ENCODE data around the gene ARID1B. TPM values are rescaled to one million over a fixed set of nuclear protein-coding genes. Genes with fewer than 3 reads are reported as not detected.

Gene ARID1B
- total and polyA plus RNA-seq, 2 of the 13 experiments (the other 11 are each of a cell fraction or from before 2014, with no cell fraction given): 20.1 to 32.6 TPM

GRCh38 chr6:156790711-156791319 lies 13.6 kb downstream of the ARID1B start:
- Histone ChIP-seq H3K4me1 (ENCODE audit: insufficient read depth, low read length) (peaks cover 37% of the 10 kb centered on the region), H3K9ac (ENCODE audit: insufficient read depth, low read depth, low read length) (no peak overlapping the region), H3K4me3 (replicated peaks in 1 of 3; ENCODE audit: insufficient read depth in 1 of 3, low read depth in 2 of 3, low read length in 3 of 3) (no peak overlapping the region), H3K79me2 (ENCODE audit: insufficient read depth, low read length) (peaks cover 100% of the 10 kb centered on the region), H3K27ac (ENCODE audit: extremely low read length, insufficient read depth, low read length) (no peak overlapping the region), H3K9me3 (ENCODE audit: low read length) (no peaks in the 10 kb centered on the region), H3K27me3 (ENCODE audit: control insufficient read depth in 1 of 2, insufficient read depth in 2 of 2, low read length in 2 of 2) (no peaks in the 10 kb centered on the region), H3K4me2 (ENCODE audit: low read depth, low read length) (no peak overlapping the region), H2AFZ (ENCODE audit: low read length) (no peak overlapping the region), H4K20me1 (ENCODE audit: insufficient read depth, low read length) (peaks cover 48% of the 10 kb centered on the region), H3K36me3 (replicated peaks in 1 of 2; ENCODE audit: control insufficient read depth in 1 of 2, insufficient read depth in 2 of 2, low read length in 2 of 2) (peaks cover 3 to 8% of the 10 kb centered on the region in 2 experiments; a peak in 4 of 5 replicates)
- no TSS peak for BruUV-seq (replicated peaks)
- TF ChIP-seq MAFF (IDR thresholded peaks at IDR 0.05; ENCODE audit: low read depth, low read length) (peak; percentile 78), MAFK (conservative IDR thresholded peaks at IDR 0.05 in 1 of 2, IDR thresholded peaks at IDR 0.05 in 1 of 2; ENCODE audit: low read length in 2 of 2) (peak; percentile 74 to 89), ZBTB33 (CRISPR knock-in tag; IDR thresholded peaks at IDR 0.05) (peak; percentile 68; the same call in 1 of the 2 replicates), ZHX2 (IDR thresholded peaks at IDR 0.05; ENCODE audit: low read depth) (no peak), ZHX2 (CRISPR knock-in tag; IDR thresholded peaks at IDR 0.05; ENCODE audit: borderline replicate concordance) (no peak)
- intact Hi-C loops (cut with micrococcal nuclease; ENCODE audit: unreplicated experiment): no loop called here
- no peak for FAIRE-seq
- in situ Hi-C loops (cut with HindIII; ENCODE audit: extremely low pct_ligation_motif_present, low pct_unique_long_range_greater_than_20kb): no loop called here
- ATAC-seq: no peak
- 94% methylated on average over 3 of the region's 3 CpGs for WGBS (ENCODE audit: low lambda C conversion rate)
- CTCF ChIA-PET (ENCODE audit: low intra/inter-chr PET ratio, low total read pairs): no interaction called here
- DNase-seq (ENCODE audit: low spot score): no peak
- POLR2A ChIA-PET: interaction anchor here (1.2 kb wide), 1 partner anchor 12 kb away, joined by 3 read pairs; no protein-coding TSS in a partner anchor
